GM18870 (cell line): ENCODE data around the gene NR1I2.

ENCODE experiments used
- ATAC-seq: cut with Tn5 transposase; IDR thresholded peaks from one replicate; pipeline ENCODE4 v1.9.1; 2021; ENCODE audit warnings: moderate library complexity; ENCODE audit not compliant: unreplicated experiment

Gene NR1I2

DNA sequence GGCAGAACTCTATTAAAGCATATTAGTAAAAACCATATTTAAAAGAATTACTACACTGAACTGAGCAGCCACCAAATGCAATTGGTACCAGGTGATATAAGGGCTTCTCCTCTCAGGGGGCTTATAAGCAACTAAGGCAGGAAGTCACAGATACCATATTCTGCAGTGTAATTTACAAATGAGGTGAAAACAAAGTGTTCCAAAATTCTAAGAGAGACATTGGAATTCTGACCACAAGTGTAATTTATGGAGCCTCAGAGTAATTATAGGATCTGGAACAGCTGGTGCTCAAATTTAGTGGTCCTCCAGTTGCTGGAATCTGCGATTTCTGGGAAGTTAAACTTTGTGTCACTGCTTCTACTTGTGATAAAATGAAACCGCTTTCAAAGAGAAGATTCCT, 3.1 kb upstream of the NR1I2 start:
- no peak for ATAC-seq

GRCh38 chr3:119779731-119780383, 2.0 kb upstream of the NR1I2 start:
- peak; percentile 84 for ATAC-seq

GRCh38 chr3:119782460-119782859, 559 bp downstream of the NR1I2 start:
- ATAC-seq = no peak

DNA sequence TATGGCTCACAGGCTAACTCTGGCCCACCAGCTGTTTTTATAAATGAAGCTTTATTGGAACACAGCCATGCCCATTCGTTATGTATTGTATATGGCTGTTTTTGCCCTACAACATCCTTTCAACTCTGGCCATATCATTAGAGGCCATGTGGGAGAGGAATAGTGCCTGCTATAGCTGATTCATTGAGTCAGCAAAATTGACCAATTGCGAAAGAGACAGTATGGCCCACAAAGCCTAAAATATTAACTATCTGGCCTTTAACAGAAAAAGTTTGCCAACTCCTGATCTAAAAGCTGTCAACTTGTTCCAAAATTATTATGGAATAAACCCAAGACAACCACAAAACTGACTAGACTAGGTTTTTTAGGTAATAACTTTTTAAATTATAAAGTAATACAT, 1.4 kb downstream of the NR1I2 start:
- ATAC-seq = no peak

DNA sequence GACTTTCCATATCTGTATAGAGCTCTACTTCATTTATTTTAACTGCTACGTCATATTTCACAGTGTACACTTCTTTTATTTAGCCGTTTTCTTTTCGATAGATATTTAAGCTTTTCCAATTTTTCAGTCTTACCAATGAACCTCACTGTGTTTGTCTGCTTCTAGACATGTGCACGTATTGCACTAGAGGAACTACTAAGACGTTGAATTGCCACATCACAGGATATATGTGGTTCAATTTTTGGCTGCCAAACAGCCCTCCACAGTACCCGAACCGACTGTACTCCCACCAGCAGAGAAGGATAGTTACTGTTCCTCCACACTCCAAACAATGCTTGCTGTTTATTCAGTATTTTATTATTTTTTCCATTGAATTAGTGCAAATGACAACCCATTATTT, 2.0 kb downstream of the NR1I2 start:
- no peak for ATAC-seq

GRCh38 chr3:119786409-119786808, 4.5 kb downstream of the NR1I2 start:
- no peak for ATAC-seq

- no peak for ATAC-seq
Measured at GRCh38 chr3:119790369-119790768, 8.5 kb downstream of the NR1I2 start.

- no peak for ATAC-seq
Measured at GRCh38 chr3:119792270-119792669, 10.4 kb downstream of the NR1I2 start.

- no peak for ATAC-seq
Measured at GRCh38 chr3:119794401-119794800, 12.5 kb downstream of the NR1I2 start.

GRCh38 chr3:119794971-119795612, 13.2 kb downstream of the NR1I2 start:
- ATAC-seq = no peak

DNA sequence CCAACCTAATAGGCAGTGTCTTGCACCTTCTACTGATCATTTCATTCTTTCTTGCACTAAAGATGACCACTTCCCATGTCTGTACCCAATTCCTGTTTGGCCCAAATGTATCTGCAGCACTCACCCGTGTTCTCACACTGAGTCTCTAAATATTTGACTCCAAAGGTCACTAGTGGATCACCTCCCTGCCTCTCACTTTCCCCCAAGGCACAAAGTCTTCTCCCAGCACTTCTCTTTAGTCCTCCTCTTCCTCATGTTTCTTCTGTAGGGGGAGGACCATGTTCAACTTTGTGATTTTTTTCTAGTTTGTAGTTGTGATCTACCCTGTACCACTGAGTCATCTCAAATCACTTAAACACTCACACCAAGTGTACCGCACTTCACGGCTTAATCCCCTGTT, 13.9 kb downstream of the NR1I2 start:
- ATAC-seq = no peak

GRCh38 chr3:119796368-119796767, 14.5 kb downstream of the NR1I2 start:
- ATAC-seq = no peak

- no peak for ATAC-seq
Measured at GRCh38 chr3:119796785-119797184, 14.9 kb downstream of the NR1I2 start.

DNA sequence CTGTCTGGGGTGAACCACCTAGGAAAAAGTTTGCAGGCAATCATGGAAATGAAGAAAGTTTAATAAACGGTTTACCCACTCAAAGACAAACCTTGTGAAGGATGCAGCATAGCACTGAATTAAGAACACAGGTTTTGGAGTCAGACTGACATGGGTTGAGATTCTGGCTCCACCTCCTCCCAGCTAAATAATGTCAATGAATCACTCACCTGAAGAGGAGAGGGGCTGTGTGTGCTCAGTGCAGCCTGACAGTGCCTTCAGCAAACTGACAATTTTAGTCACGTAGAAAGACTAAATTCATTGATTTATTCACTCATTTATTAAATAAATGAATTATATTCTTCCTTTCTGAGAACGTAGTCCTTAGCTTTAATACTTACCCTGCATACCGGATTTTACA, 18.9 kb downstream of the NR1I2 start:
- no peak for ATAC-seq

GRCh38 chr3:119808244-119808643, 26.3 kb downstream of the NR1I2 start:
- ATAC-seq = no peak

- no peak for ATAC-seq
Measured at GRCh38 chr3:119808843-119809242, 26.9 kb downstream of the NR1I2 start.

- ATAC-seq = peak; percentile 23
Measured at GRCh38 chr3:119809249-119810017, 27.5 kb downstream of the NR1I2 start.

- peak; percentile 83 for ATAC-seq
Measured at GRCh38 chr3:119810018-119810435, 28.1 kb downstream of the NR1I2 start.

- ATAC-seq = no peak
Measured at GRCh38 chr3:119812491-119813058, 30.7 kb downstream of the NR1I2 start.

DNA sequence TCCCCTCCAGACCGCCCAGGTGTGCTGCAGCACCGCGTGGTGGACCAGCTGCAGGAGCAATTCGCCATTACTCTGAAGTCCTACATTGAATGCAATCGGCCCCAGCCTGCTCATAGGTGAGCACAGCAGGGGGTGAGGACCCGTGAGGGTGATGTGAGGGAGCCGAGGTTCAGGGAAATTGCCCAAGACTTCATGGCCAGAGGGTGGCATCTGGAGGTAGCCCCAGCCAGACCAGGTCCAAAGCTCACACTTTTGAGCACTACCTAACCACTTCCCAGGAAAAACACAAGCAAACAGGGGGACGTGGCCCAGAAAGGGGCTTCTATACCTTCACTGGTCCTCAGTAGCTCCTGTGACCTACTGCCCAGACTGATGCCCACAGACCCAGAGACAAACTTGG, 33.8 kb downstream of the NR1I2 start:
- no peak for ATAC-seq

DNA sequence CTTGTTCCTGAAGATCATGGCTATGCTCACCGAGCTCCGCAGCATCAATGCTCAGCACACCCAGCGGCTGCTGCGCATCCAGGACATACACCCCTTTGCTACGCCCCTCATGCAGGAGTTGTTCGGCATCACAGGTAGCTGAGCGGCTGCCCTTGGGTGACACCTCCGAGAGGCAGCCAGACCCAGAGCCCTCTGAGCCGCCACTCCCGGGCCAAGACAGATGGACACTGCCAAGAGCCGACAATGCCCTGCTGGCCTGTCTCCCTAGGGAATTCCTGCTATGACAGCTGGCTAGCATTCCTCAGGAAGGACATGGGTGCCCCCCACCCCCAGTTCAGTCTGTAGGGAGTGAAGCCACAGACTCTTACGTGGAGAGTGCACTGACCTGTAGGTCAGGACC, 35.2 kb downstream of the NR1I2 start:
- ATAC-seq = no peak
